Measurements from ENCODE around the gene CTTNBP2NL.
"Not testable (repeated sequence)": the region's sequence is repeated elsewhere in the genome, so short reads cannot be mapped to it uniquely, and the experiment has no call there.

The CTTNBP2NL gene

GRCh38 chr1:112386731-112387346, 9.2 kb upstream of the CTTNBP2NL start:
- DNase-seq (ENCODE audit: low spot score), result no peak

DNA sequence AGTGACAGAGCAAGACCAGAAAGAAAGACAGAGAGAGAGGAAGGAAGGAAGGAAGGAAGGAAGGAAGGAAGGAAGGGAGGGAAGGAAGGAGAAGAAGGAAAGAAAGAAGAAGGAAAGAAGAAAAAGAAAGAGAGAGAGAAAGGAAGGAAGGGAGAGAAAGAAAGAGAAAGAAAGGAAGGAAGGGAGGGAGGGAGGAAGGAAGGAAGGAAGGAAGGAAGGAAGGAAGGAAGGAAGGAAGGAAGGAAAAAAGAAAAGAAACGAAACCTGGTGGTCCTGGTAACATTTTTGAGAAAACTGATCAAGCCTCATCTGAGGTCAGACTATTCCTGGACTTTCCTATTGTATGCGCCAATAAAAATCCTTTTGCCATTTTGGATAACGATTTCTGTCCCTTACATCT, 8.2 kb upstream of the CTTNBP2NL start:
- DNase-seq (ENCODE audit: low spot score), result no peak

- DNase-seq (ENCODE audit: low spot score), result peak; percentile 48
These were observed 7.6 kb upstream of the CTTNBP2NL start for GRCh38 chr1:112388436-112388835.

DNA sequence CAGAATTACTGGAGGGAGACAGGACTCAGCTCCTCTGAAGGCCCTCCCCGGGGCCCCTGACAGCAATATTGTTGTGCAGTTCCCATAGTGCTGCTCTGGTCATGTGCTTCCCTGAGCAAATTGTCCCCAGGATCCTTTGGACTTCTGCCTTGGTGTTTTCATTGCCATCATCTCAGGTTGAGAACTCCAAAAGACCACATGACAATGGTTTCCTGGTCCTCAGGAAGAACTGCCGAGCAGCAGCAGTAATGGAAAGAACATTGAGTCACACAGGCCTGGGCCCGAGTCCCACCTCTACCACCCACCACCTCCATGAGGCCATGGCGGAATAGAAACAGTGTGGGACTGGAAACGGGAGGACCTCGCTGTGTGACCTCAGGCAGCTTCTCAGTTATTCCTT, 6.3 kb upstream of the CTTNBP2NL start:
- no peak for DNase-seq (ENCODE audit: low spot score)

DNA sequence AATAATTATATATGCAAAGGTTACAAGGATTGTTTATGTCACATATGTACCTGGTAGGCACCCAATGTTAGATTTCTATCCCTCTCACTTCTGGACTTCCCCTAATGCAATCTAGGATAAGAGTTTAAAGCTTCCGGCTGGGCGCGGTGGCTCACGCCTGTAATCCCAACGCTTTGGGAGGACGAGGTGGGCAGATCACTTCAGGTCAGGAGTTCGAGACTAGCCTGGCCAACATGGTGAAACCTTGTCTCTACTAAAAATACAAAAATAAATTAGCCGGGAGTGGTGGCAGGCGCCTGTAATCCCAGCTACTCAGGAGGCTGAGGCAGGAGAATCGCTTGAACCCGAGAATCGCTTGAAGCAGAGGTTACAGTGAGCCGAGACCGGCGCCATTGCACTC, 5.7 kb upstream of the CTTNBP2NL start:
- not testable (repeated sequence) for DNase-seq (ENCODE audit: low spot score)

GRCh38 chr1:112390775-112391602, 5.0 kb upstream of the CTTNBP2NL start:
- peak; percentile 92 for DNase-seq (ENCODE audit: low spot score)

GRCh38 chr1:112391603-112391940, 4.4 kb upstream of the CTTNBP2NL start:
- no peak for DNase-seq (ENCODE audit: low spot score)

DNA sequence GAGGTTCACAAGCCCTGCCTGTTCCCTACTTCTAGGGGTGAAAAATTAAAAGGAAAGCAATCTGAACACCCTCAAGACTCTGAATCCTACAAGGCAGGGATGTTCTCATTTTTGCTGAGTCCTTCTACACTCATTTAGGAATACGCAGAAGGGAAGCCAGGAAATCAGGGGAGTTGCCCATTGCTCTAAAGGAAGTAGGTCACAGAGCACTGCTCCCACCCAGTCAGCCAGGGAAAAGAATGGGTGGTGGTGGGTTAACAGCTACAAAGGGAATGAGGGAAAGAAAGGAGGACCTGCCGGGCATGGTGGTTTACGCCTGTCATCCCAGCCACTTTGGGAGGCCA, 2.4 kb upstream of the CTTNBP2NL start:
- DNase-seq (ENCODE audit: low spot score), result peak; percentile 31

GRCh38 chr1:112394743-112395062, 1.3 kb upstream of the CTTNBP2NL start:
- DNase-seq (ENCODE audit: low spot score), result no peak

GRCh38 chr1:112395256-112395820, 676 bp upstream of the CTTNBP2NL start:
- peak; percentile 72 for DNase-seq (ENCODE audit: low spot score)

GRCh38 chr1:112396653-112397471, 848 bp downstream of the CTTNBP2NL start:
- peak; percentile 73 for DNase-seq (ENCODE audit: low spot score)

DNA sequence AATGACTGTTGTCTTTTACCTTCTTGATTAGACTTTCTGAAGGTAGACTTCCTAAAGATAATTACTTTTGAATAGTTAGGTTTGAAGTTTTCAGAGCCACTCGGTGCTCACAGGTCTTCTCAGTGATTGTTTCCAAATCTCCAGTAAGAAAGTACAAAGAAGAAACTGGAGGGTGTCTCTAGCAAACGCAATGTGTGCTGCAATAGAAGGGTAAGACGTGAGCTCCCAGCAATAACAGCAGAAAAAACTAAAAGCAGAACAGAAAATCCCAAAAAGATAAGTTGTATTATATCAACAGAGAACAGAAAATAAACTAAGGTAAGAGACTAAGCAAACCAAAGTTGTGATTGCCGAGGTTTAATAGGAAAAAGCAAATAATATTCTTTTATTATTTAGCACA, 1.8 kb downstream of the CTTNBP2NL start:
- no peak for DNase-seq (ENCODE audit: low spot score)

DNA sequence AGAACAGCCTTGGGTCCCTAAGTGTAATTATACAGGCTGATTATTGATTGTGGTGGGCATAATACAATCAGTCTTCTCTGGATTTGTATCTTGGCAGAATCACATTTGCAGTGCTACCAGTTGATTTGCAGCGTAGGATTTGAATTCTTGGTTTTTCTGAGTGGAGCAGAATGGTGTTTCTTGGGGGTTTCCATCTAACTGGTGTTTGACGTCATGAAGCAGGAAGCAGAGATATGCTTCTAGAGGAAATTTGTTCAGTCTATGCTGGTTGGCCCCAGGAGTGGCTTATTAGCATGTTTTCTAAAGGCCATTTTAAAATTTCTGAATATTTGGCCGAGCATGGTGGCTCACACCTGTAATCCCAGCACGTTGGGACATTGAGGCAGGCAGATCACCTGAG, 3.4 kb downstream of the CTTNBP2NL start:
- DNase-seq (ENCODE audit: low spot score), result no peak

GRCh38 chr1:112400706-112401105, 4.7 kb downstream of the CTTNBP2NL start:
- DNase-seq (ENCODE audit: low spot score), result peak; percentile 55

DNA sequence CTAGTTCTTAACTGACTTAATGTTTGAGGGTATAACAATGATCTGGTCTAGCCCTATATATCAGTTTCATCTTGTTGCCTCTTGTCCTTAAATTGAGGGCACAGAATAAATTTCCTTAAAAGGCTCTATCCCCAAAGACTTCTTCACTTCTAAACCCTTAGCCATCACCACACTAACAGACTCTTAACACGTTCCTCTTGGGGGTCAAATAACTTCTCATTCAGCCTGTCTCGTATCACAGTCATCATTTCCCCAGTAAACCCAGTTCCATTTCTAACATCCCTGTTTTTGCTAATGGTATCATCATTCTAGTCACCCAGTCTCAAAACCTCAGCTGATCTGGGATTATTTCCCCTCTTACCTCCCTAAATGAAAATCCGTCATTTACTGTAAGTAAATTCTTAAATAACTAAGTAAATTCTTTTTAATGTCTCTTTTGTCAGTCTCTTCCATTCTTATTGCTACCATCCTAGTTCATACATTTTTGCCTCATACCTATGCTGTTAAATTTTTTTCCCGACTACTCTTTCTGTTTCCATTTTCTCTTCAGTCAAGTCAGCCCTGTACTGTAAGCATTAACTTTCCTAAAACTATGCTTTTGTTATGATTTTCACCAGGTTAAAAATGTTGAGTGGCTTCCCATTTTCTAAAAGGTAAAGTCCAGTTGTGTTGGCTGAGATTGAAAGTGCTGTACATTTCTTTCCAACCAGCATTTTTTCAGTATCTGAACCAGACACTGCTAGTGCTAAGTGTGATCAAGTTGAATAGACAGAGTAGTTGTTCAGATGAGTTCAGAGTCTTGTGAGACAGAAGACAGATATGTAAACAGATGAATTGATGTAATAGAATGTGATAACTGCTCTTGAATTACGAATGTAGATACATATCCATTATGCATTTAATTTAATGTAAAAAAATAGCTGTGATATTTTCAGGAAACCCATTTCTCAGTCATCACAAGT, 6.9 kb downstream of the CTTNBP2NL start:
- DNase-seq (ENCODE audit: low spot score), result no peak

- no peak for DNase-seq (ENCODE audit: low spot score)
These were observed 10.8 kb downstream of the CTTNBP2NL start for GRCh38 chr1:112406771-112407170.

GRCh38 chr1:112409414-112409813, 13.4 kb downstream of the CTTNBP2NL start:
- no peak for DNase-seq (ENCODE audit: low spot score)

GRCh38 chr1:112410673-112411072, 14.7 kb downstream of the CTTNBP2NL start:
- DNase-seq (ENCODE audit: low spot score), result no peak

DNA sequence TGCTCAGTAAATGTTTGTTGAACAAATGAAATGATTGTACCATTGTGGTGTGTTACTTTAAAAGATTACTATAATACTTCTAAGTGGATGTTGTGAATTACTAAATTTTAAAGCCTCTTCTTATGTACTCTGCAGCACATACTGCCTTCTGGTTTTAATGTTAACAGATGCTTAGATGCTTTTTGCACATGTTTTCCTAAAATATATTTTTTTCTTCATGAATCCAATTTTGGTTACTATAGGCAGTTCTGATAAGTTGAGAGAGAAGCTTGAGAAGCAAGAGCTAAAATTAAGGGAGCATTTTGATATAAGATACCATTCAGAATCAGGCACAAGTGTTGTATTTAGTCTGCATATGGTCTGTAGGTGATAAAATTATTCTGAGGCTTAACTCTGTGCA, 21.3 kb downstream of the CTTNBP2NL start:
- DNase-seq (ENCODE audit: low spot score), result no peak

DNA sequence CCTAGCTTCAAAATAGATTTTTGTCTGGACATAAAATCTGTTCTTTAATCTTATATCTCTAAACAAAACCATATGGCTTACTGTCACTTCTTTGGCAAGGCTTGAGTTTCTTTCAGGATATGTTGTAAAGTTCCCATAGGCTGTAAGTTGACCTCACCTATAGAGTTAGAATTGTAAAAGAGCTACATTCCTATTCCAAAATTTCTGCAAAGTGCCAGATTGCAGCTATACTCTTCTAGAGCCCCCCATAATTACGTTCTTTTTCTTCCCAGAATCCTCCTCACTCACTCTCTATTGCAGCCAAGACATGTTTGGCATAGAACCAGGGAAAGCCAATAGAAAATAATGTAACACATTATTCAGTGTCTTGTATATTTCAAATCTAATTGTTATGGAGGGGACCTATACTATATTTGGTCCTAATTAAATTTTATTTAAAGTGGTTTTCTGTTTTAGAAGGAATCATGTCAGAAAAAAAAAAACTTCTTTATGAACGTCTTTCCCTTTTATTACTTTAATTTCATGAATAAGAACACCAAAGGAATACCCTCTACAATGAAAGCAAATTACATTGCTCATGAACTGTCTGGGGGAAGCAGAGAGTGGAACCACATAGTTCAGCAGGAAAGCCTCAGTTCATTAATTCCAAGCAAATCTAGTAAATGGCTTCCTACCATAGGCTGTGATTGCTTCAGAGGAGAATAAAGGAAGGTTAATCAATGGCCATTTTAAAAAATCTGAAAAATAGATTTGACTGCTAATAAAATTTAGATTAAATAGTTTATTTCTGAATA, 22.3 kb downstream of the CTTNBP2NL start:
- DNase-seq (ENCODE audit: low spot score), result no peak

- DNase-seq (ENCODE audit: low spot score), result no peak
These were observed 27.2 kb downstream of the CTTNBP2NL start for GRCh38 chr1:112423207-112423606.

Measured in kidney tubule cell (primary cell).